ENCODE data around the gene POMC. TPM values are rescaled to one million over a fixed set of nuclear protein-coding genes. Genes with fewer than 3 reads are reported as not detected.

POMC gene
- total and polyA plus RNA-seq, 2 of the 4 experiments (the other 2 are of a cell fraction): 0.17 TPM; not detected in 1

- H2AK5ac ChIP-seq (ENCODE audit: low read depth, low read length): no peak overlapping the region
- no peak overlapping the region for H3K4ac ChIP-seq (ENCODE audit: low read depth, low read length)
- H2BK120ac ChIP-seq (ENCODE audit: low read depth, low read length): no peak overlapping the region
- intact Hi-C loops (cut with micrococcal nuclease): loop anchor here (10.0 kb wide), 1 partner anchor 288 kb away; no protein-coding TSS in a partner anchor
- H3K4me3 ChIP-seq (ENCODE audit: insufficient read depth, low read depth, low read length): no peak overlapping the region
- ChIA-PET POLR2A (ENCODE audit: unreplicated experiment) (no interaction called here), CTCF (no interaction called here)
- H4K8ac ChIP-seq (ENCODE audit: low read depth in 2 of 2, low read length in 2 of 2): no peak overlapping the region
- no peak overlapping the region for H2BK15ac ChIP-seq (ENCODE audit: low read depth, low read length)
- no peak overlapping the region for H3K27ac ChIP-seq (ENCODE audit: insufficient read depth, low read length)
- H3K4me1 ChIP-seq (ENCODE audit: control insufficient read depth, insufficient read depth, low read length): no peaks in the 10 kb centered on the region
- H2BK5ac ChIP-seq (ENCODE audit: low read depth, low read length, poor library complexity, severe bottlenecking): no peak overlapping the region
- TF ChIP-seq MAZ (IDR thresholded peaks at IDR 0.05; ENCODE audit: borderline replicate concordance, low read depth, low read length) (no peak), MAFK (IDR thresholded peaks at IDR 0.05; ENCODE audit: low read depth, low read length) (no peak), CTCF (conservative IDR thresholded peaks at IDR 0.05; ENCODE audit: low read depth, low read length) (no peak), POLR2A (IDR thresholded peaks at IDR 0.05; ENCODE audit: low read depth, low read length) (no peak), NFE2L2 (IDR thresholded peaks at IDR 0.05; ENCODE audit: low read depth, low read length) (no peak), RCOR1 (IDR thresholded peaks at IDR 0.05; ENCODE audit: insufficient replicate concordance, low read length) (no peak), ELK1 (IDR thresholded peaks at IDR 0.05; ENCODE audit: borderline replicate concordance, low read depth, low read length) (no peak), FOS (IDR thresholded peaks at IDR 0.05; ENCODE audit: low read depth, low read length) (no peak), USF2 (IDR thresholded peaks at IDR 0.05; ENCODE audit: low read depth, low read length) (no peak), CEBPB (IDR thresholded peaks at IDR 0.05; ENCODE audit: low read depth, low read length) (no peak), SMC3 (IDR thresholded peaks at IDR 0.05; ENCODE audit: low read depth, low read length) (no peak), MXI1 (IDR thresholded peaks at IDR 0.05; ENCODE audit: borderline replicate concordance, low read depth, low read length) (no peak), RFX5 (IDR thresholded peaks at IDR 0.05; ENCODE audit: low read depth, low read length) (no peak), RAD21 (IDR thresholded peaks at IDR 0.05; ENCODE audit: low read length) (no peak)
- H3K79me1 ChIP-seq (ENCODE audit: low read depth in 1 of 2, low read length in 2 of 2): no peaks in the 10 kb centered on the region
- H3K23ac ChIP-seq (ENCODE audit: low read depth, low read length): no peak overlapping the region
- no peaks in the 10 kb centered on the region for H3K9me1 ChIP-seq (ENCODE audit: insufficient read depth, low read length)
- no peaks in the 10 kb centered on the region for H4K20me1 ChIP-seq (ENCODE audit: insufficient read depth, low read length)
- H3K56ac ChIP-seq (ENCODE audit: extremely low read depth, insufficient read depth, low read length): no peak overlapping the region
- no peak overlapping the region for H3K14ac ChIP-seq (replicated peaks; ENCODE audit: low read depth, low read length)
- BruUV-seq (replicated peaks): no TSS peak
- H3K9ac ChIP-seq (ENCODE audit: low read depth, low read length): no peak overlapping the region
- H4K5ac ChIP-seq (ENCODE audit: low read depth, low read length): no peak overlapping the region
- in situ Hi-C loops (cut with MboI; ENCODE audit: low sequenced_read_pairs): no loop called here
- DNase-seq: no peak
- H3K18ac ChIP-seq (ENCODE audit: low read depth, low read length): no peak overlapping the region
- no peak overlapping the region for H2AFZ ChIP-seq (replicated peaks; ENCODE audit: low read length, poor library complexity)
- H2BK20ac ChIP-seq (ENCODE audit: low read depth, low read length): no peak overlapping the region
- no CpG with 5 or more reads among the region's 3 CpGs for WGBS, 2 experiments (ENCODE audit: extremely low coverage in 2 of 2, insufficient read length in 1 of 2)
- dilution Hi-C loops (cut with HindIII; ENCODE audit: low sequenced_read_pairs, unreplicated experiment): no loop called here
- H3K27me3 ChIP-seq (ENCODE audit: control insufficient read depth, insufficient read depth, low read length): no peaks in the 10 kb centered on the region
- no peak overlapping the region for H4K91ac ChIP-seq (ENCODE audit: insufficient read depth, low read depth, low read length)
- peak overlapping the region; percentile 7 for H2AK9ac ChIP-seq (replicated peaks; ENCODE audit: low read depth, low read length, poor library complexity)
- no peak for ATAC-seq (ENCODE audit: low read depth)
- no peaks in the 10 kb centered on the region for H3K36me3 ChIP-seq (ENCODE audit: control insufficient read depth, insufficient read depth, low read length)
- H3K9me3 ChIP-seq (ENCODE audit: control insufficient read depth, insufficient read depth, low read length): no peaks in the 10 kb centered on the region
- no peak overlapping the region for H3K4me2 ChIP-seq (ENCODE audit: low read depth, low read length)
These were observed 46.0 kb downstream of the POMC start for GRCh38 chr2:25122367-25122766.
